ENCODE data around the gene SNX5. TPM values are rescaled to one million over a fixed set of nuclear protein-coding genes. Genes with fewer than 3 reads are reported as not detected.

The SNX5 gene
- total and polyA plus RNA-seq, 10 of the 15 experiments (the other 5 are each of a cell fraction or from before 2014, with no cell fraction given) = 92.9 to 316 (median 245) TPM

DNA sequence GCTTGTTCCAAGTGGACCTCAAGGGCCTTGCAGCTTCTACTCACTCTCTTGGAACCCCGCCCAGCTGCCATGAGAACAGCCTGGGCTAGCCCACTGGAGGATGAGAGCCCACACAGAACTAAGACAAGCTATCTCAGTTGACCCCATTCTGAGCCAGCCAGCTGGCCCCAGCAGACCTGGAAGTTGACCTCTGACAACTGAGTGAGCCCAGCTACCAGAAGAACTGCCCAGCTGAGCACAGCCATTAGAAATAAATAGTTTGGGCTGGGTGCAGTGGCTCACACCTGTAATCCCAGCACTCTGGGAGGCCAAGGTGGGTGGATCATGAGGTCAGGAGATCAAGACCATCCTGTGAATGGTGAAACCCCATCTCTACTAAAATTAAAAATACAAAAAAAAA lies 37.1 kb downstream of the SNX5 start:
- Histone ChIP-seq H3K4me1 (ENCODE audit: control insufficient read depth, insufficient read depth, low read length) (peaks cover 8% of the 10 kb centered on the region; the same call in 1 of the 2 replicates), H3K4me3 (no peak overlapping the region), H3K9ac (ENCODE audit: control insufficient read depth, insufficient read depth, low read length) (no peak overlapping the region), H3K27ac (ENCODE audit: control insufficient read depth, insufficient read depth) (no peak overlapping the region), H3K9me3 (replicated peaks; ENCODE audit: control insufficient read depth, insufficient read depth, low read length) (no peaks in the 10 kb centered on the region; the same call in 2 of the 3 replicates), H4K20me1 (ENCODE audit: control insufficient read depth, insufficient read depth) (no peaks in the 10 kb centered on the region), H3K79me2 (ENCODE audit: control insufficient read depth, insufficient read depth, low read length) (no peaks in the 10 kb centered on the region), H2AFZ (ENCODE audit: control insufficient read depth, low read depth, low read length) (no peak overlapping the region), H3K36me3 (ENCODE audit: control insufficient read depth in 2 of 2, insufficient read depth in 2 of 2, low read length in 1 of 2) (no peaks in the 10 kb centered on the region), H3K27me3 (replicated peaks in 1 of 2; ENCODE audit: control insufficient read depth in 2 of 2, insufficient read depth in 2 of 2, low read length in 1 of 2) (peaks cover 0 to 7% of the 10 kb centered on the region in 2 experiments; a peak in 2 of 4 replicates), H3K4me2 (ENCODE audit: control insufficient read depth, insufficient read depth) (no peak overlapping the region)
- ChIA-PET CTCF (no interaction called here), SMC1A (ENCODE audit: uncharacterized antibody, unreplicated experiment) (no interaction called here), POLR2A (no interaction called here), RAD21 (ENCODE audit: unreplicated experiment) (no interaction called here)
- WGBS (ENCODE audit: insufficient coverage, insufficient replicate concordance, low lambda C conversion rate, missing lambda C conversion rate) = 30% methylated on average over 1 of the region's 1 CpG
- BruUV-seq (replicated peaks) = no TSS peak
- ATAC-seq (no peak), FAIRE-seq (no peak), DNase-seq (ENCODE audit: low read depth, low spot score) (no peak)
- no peak for TF ChIP-seq MTA3 (IDR thresholded peaks at IDR 0.05; ENCODE audit: borderline replicate concordance, low read length)
- no peak for TF ChIP-seq CHD4 (IDR thresholded peaks at IDR 0.05)
- TF ChIP-seq NBN (IDR thresholded peaks at IDR 0.05) = no peak
- no peak for TF ChIP-seq ZNF24 (IDR thresholded peaks at IDR 0.05)
- no peak for TF ChIP-seq FOXK2 (IDR thresholded peaks at IDR 0.05)
- no peak for TF ChIP-seq E2F4 (IDR thresholded peaks at IDR 0.05; ENCODE audit: low read depth, low read length)
- no peak for TF ChIP-seq ZBED1 (IDR thresholded peaks at IDR 0.05; ENCODE audit: borderline replicate concordance)
- no peak for TF ChIP-seq SIN3A (IDR thresholded peaks at IDR 0.05; ENCODE audit: low read depth, low read length)
- intact Hi-C loops (cut with micrococcal nuclease; ENCODE audit: unreplicated experiment) (no loop called here), in situ Hi-C loops (cut with MboI) (no loop called here)
